Measurements from ENCODE around the gene SLC7A8. TPM values are rescaled to one million over a fixed set of nuclear protein-coding genes. Genes with fewer than 3 reads are reported as not detected.

Gene SLC7A8
- total and polyA plus RNA-seq, 2 of the 4 experiments (the other 2 are of a cell fraction), result 0.31 TPM; not detected in 1

GRCh38 chr14:23154964-23155587 is 28.4 kb downstream of the SLC7A8 start:
- POLR2A ChIA-PET (ENCODE audit: unreplicated experiment), result no interaction called here

More at GRCh38 chr14:23154964-23155587, 28.4 kb downstream of the SLC7A8 start:
- Histone ChIP-seq H2AK9ac (replicated peaks; ENCODE audit: low read depth, low read length, poor library complexity) (peak overlapping the region; percentile 37), H3K79me1 (ENCODE audit: low read depth in 1 of 2, low read length in 2 of 2) (no peaks in the 10 kb centered on the region), H3K56ac (ENCODE audit: extremely low read depth, insufficient read depth, low read length) (no peak overlapping the region), H3K27me3 (ENCODE audit: control insufficient read depth, insufficient read depth, low read length) (peaks cover 18% of the 10 kb centered on the region), H2BK5ac (ENCODE audit: low read depth, low read length, poor library complexity, severe bottlenecking) (peak overlapping the region; percentile 22), H4K8ac (ENCODE audit: low read depth in 2 of 2, low read length in 2 of 2) (peak overlapping the region; percentile 77 to 95), H3K9me3 (ENCODE audit: control insufficient read depth, insufficient read depth, low read length) (no peaks in the 10 kb centered on the region), H4K91ac (ENCODE audit: insufficient read depth, low read depth, low read length) (peak overlapping the region; percentile 83), H3K36me3 (ENCODE audit: control insufficient read depth, insufficient read depth, low read length) (no peaks in the 10 kb centered on the region), H3K4me3 (ENCODE audit: insufficient read depth, low read depth, low read length) (no peak overlapping the region), H2BK15ac (ENCODE audit: low read depth, low read length) (peak overlapping the region; percentile 76; the same call in 2 of the 3 replicates), H3K4me2 (ENCODE audit: low read depth, low read length) (peak overlapping the region; percentile 51; the same call in 1 of the 2 replicates), H2AK5ac (ENCODE audit: low read depth, low read length) (no peak overlapping the region), H3K23ac (ENCODE audit: low read depth, low read length) (0 out of 2 replicates have a peak overlapping the region, but pooled peaks have one; percentile 41), H2BK120ac (ENCODE audit: low read depth, low read length) (peak overlapping the region; percentile 90), H3K18ac (ENCODE audit: low read depth, low read length) (peak overlapping the region; percentile 78), H3K9me1 (ENCODE audit: insufficient read depth, low read length) (0 out of 2 replicates have a peak, but pooled peaks cover 3% of the 10 kb centered on the region), H2BK20ac (ENCODE audit: low read depth, low read length) (peak overlapping the region; percentile 61; the same call in 1 of the 2 replicates), H3K9ac (ENCODE audit: low read depth, low read length) (peak overlapping the region; percentile 41; the same call in 1 of the 2 replicates), H4K5ac (ENCODE audit: low read depth, low read length) (peak overlapping the region; percentile 80), H3K4me1 (ENCODE audit: control insufficient read depth, insufficient read depth, low read length) (peaks cover 4% of the 10 kb centered on the region), H3K27ac (ENCODE audit: insufficient read depth, low read length) (peak overlapping the region; percentile 53; the same call in 1 of the 2 replicates), H3K4ac (ENCODE audit: low read depth, low read length) (peak overlapping the region; percentile 82), H2AFZ (replicated peaks; ENCODE audit: low read length, poor library complexity) (peak overlapping the region; percentile 94), H4K20me1 (ENCODE audit: insufficient read depth, low read length) (no peaks in the 10 kb centered on the region), H3K14ac (replicated peaks; ENCODE audit: low read depth, low read length) (peak overlapping the region; percentile 93)
- CTCF ChIA-PET, result interaction anchor here (0.6 to 0.8 kb wide), 2 partner anchors 35 to 46 kb away, joined by 4 to 6 read pairs; no protein-coding TSS in a partner anchor
- ATAC-seq (ENCODE audit: low read depth) (peak; percentile 98), DNase-seq (peak; percentile 89)
- WGBS, 2 experiments (ENCODE audit: extremely low coverage in 2 of 2, insufficient read length in 1 of 2), result no CpG with 5 or more reads among the region's 10 CpGs
- in situ Hi-C loops (cut with MboI; ENCODE audit: low sequenced_read_pairs), result no loop called here
- TF ChIP-seq MAFK (IDR thresholded peaks at IDR 0.05; ENCODE audit: low read depth, low read length) (peak; percentile 98), NFE2L2 (IDR thresholded peaks at IDR 0.05; ENCODE audit: low read depth, low read length) (peak; percentile 91), CEBPB (IDR thresholded peaks at IDR 0.05; ENCODE audit: low read depth, low read length) (no peak)
- BruUV-seq (replicated peaks), result no TSS peak
- dilution Hi-C loops (cut with HindIII; ENCODE audit: low sequenced_read_pairs, unreplicated experiment), result no loop called here
- intact Hi-C loops (cut with micrococcal nuclease), result loop anchor here (2.0 kb wide), 1 partner anchor 34 kb away; no protein-coding TSS in a partner anchor

Measured in IMR-90 (cell line).